ENCODE results near the gene CCDC57. TPM values are rescaled to one million over a fixed set of nuclear protein-coding genes. Genes with fewer than 3 reads are reported as not detected.

The CCDC57 gene
- total RNA-seq, 5 donors from 2014 or later (not counting 1 experiment from before 2014, with no cell fraction given) = 86.4 to 127 (median 103) TPM

GRCh38 chr17:82242977-82243647 lies 30.5 kb upstream of the CCDC57 start:
- H3K4me1 ChIP-seq (ENCODE audit: control insufficient read depth in 1 of 2, extremely low read depth in 1 of 2, insufficient read depth in 2 of 2, low read length in 2 of 2) = peaks cover 25 to 71% of the 10 kb centered on the region in 2 experiments
- no peak overlapping the region for H3K27ac ChIP-seq (ENCODE audit: low read length)
- H3K4me1 Mint-ChIP-seq = peaks cover 43 to 69% (median 67%) of the 10 kb centered on the region in 3 donors
- ChIA-PET POLR2A (interaction anchor here in 1 of 2 donors (0.7 kb wide), 1 partner anchor 36 kb away, joined by 3 read pairs; no protein-coding TSS in a partner anchor), CTCF (interaction anchor here in 1 of 2 donors (0.5 kb wide), 1 partner anchor 181 kb away, joined by 3 read pairs; no protein-coding TSS in a partner anchor)
- H3K27me3 ChIP-seq (replicated peaks in 1 of 2; ENCODE audit: control insufficient read depth in 2 of 2, extremely low read depth in 1 of 2, insufficient read depth in 2 of 2, low read length in 1 of 2) = no peaks in the 10 kb centered on the region
- no peaks in the 10 kb centered on the region for H3K9me3 Mint-ChIP-seq
- H3K27me3 Mint-ChIP-seq = no peaks in the 10 kb centered on the region
- no peaks in the 10 kb centered on the region for H3K9me3 ChIP-seq
- H3K36me3 ChIP-seq (ENCODE audit: control insufficient read depth in 2 of 2, extremely low read depth in 1 of 2, insufficient read depth in 1 of 2, low read length in 1 of 2) = peaks cover 27 to 61% of the 10 kb centered on the region in 2 donors
- H3K4me3 Mint-ChIP-seq = no peak overlapping the region
- ATAC-seq (replicated peaks in 1 of 4) (no peak), DNase-seq (no peak)
- H3K36me3 Mint-ChIP-seq = peaks cover 34% of the 10 kb centered on the region
- 95% methylated on average over 26 of the region's 29 CpGs for WGBS (ENCODE audit: insufficient coverage)
- no peak overlapping the region for H3K27ac Mint-ChIP-seq
- no peak overlapping the region for H3K4me3 ChIP-seq (ENCODE audit: control insufficient read depth in 1 of 2, extremely low read depth in 1 of 2, low read length in 1 of 2)

GRCh38 chr17:82242698-82242976 lies 30.0 kb upstream of the CCDC57 start:
- H3K27ac ChIP-seq (ENCODE audit: low read length) = no peak overlapping the region
- no peaks in the 10 kb centered on the region for H3K27me3 Mint-ChIP-seq

GRCh38 chr17:82241926-82242697 lies 29.5 kb upstream of the CCDC57 start:
- DNase-seq = no peak
- Histone ChIP-seq H3K4me1 (ENCODE audit: control insufficient read depth in 1 of 2, extremely low read depth in 1 of 2, insufficient read depth in 2 of 2, low read length in 2 of 2) (peaks cover 25 to 73% of the 10 kb centered on the region in 2 experiments), H3K36me3 (ENCODE audit: control insufficient read depth in 2 of 2, extremely low read depth in 1 of 2, insufficient read depth in 1 of 2, low read length in 1 of 2) (peaks cover 23 to 51% of the 10 kb centered on the region in 2 donors), H3K4me3 (ENCODE audit: control insufficient read depth in 1 of 2, extremely low read depth in 1 of 2, low read length in 1 of 2) (no peak overlapping the region), H3K27ac (ENCODE audit: low read length) (peak overlapping the region; percentile 52), H3K27me3 (replicated peaks in 1 of 2; ENCODE audit: control insufficient read depth in 2 of 2, extremely low read depth in 1 of 2, insufficient read depth in 2 of 2, low read length in 1 of 2) (no peaks in the 10 kb centered on the region), H3K9me3 (no peaks in the 10 kb centered on the region)
- peaks cover 30% of the 10 kb centered on the region for H3K36me3 Mint-ChIP-seq
- no peak for ATAC-seq (replicated peaks in 1 of 4)
- peak overlapping the region; percentile 57 to 77 for H3K27ac Mint-ChIP-seq
- no peaks in the 10 kb centered on the region for H3K9me3 Mint-ChIP-seq
- no peaks in the 10 kb centered on the region for H3K27me3 Mint-ChIP-seq
- 78% methylated on average over 14 of the region's 20 CpGs for WGBS (ENCODE audit: insufficient coverage)
- H3K4me3 Mint-ChIP-seq = peak overlapping the region in 1 of 3 donors; percentile 81
- CTCF ChIA-PET = interaction anchor here in 1 of 2 donors (0.5 kb wide), 1 partner anchor 182 kb away, joined by 3 read pairs; no protein-coding TSS in a partner anchor
- peaks cover 44 to 69% (median 66%) of the 10 kb centered on the region in 3 donors for H3K4me1 Mint-ChIP-seq
- POLR2A ChIA-PET = interaction anchor here (0.6 kb wide), 2 partner anchors 192 to 426 kb away, joined by 3 to 4 read pairs; no protein-coding TSS in a partner anchor

More at GRCh38 chr17:82242698-82242976, 30.0 kb upstream of the CCDC57 start:
- 93% methylated on average over 21 of the region's 24 CpGs for WGBS (ENCODE audit: insufficient coverage)
- H3K4me1 Mint-ChIP-seq = peaks cover 41 to 68% (median 67%) of the 10 kb centered on the region in 3 donors
- H3K4me3 ChIP-seq (ENCODE audit: control insufficient read depth in 1 of 2, extremely low read depth in 1 of 2, low read length in 1 of 2) = no peak overlapping the region
- DNase-seq (no peak), ATAC-seq (replicated peaks in 1 of 4) (no peak)
- peaks cover 25 to 75% of the 10 kb centered on the region in 2 experiments for H3K4me1 ChIP-seq (ENCODE audit: control insufficient read depth in 1 of 2, extremely low read depth in 1 of 2, insufficient read depth in 2 of 2, low read length in 2 of 2)
- no peak overlapping the region for H3K27ac Mint-ChIP-seq
- H3K4me3 Mint-ChIP-seq = no peak overlapping the region
- H3K27me3 ChIP-seq (replicated peaks in 1 of 2; ENCODE audit: control insufficient read depth in 2 of 2, extremely low read depth in 1 of 2, insufficient read depth in 2 of 2, low read length in 1 of 2) = no peaks in the 10 kb centered on the region
- POLR2A ChIA-PET = interaction anchor here in 1 of 2 donors (0.6 kb wide), 1 partner anchor 193 kb away, joined by 3 read pairs; no protein-coding TSS in a partner anchor
- peaks cover 30% of the 10 kb centered on the region for H3K36me3 Mint-ChIP-seq
- no peaks in the 10 kb centered on the region for H3K9me3 ChIP-seq
- H3K9me3 Mint-ChIP-seq = no peaks in the 10 kb centered on the region
- CTCF ChIA-PET = interaction anchor here in 1 of 2 donors (0.5 kb wide), 1 partner anchor 181 kb away, joined by 3 read pairs; no protein-coding TSS in a partner anchor
- peaks cover 23 to 56% of the 10 kb centered on the region in 2 donors for H3K36me3 ChIP-seq (ENCODE audit: control insufficient read depth in 2 of 2, extremely low read depth in 1 of 2, insufficient read depth in 1 of 2, low read length in 1 of 2)

- Histone ChIP-seq H3K36me3 (ENCODE audit: control insufficient read depth in 2 of 2, extremely low read depth in 1 of 2, insufficient read depth in 1 of 2, low read length in 1 of 2) (peaks cover 24 to 43% of the 10 kb centered on the region in 2 donors), H3K27me3 (replicated peaks in 1 of 2; ENCODE audit: control insufficient read depth in 2 of 2, extremely low read depth in 1 of 2, insufficient read depth in 2 of 2, low read length in 1 of 2) (no peaks in the 10 kb centered on the region), H3K4me1 (ENCODE audit: control insufficient read depth in 1 of 2, extremely low read depth in 1 of 2, insufficient read depth in 2 of 2, low read length in 2 of 2) (peaks cover 25 to 74% of the 10 kb centered on the region in 2 experiments), H3K27ac (ENCODE audit: low read length) (peak overlapping the region; percentile 52), H3K9me3 (no peaks in the 10 kb centered on the region), H3K4me3 (ENCODE audit: control insufficient read depth in 1 of 2, extremely low read depth in 1 of 2, low read length in 1 of 2) (no peak overlapping the region)
- peak in 1 of 4 experiments; percentile 11 for ATAC-seq (replicated peaks in 1 of 4)
- Mint-ChIP-seq H3K9me3 (no peaks in the 10 kb centered on the region), H3K4me3 (peak overlapping the region in 1 of 3 donors; percentile 81), H3K4me1 (peaks cover 44 to 63% (median 63%) of the 10 kb centered on the region in 3 donors), H3K27me3 (no peaks in the 10 kb centered on the region), H3K36me3 (peaks cover 26% of the 10 kb centered on the region), H3K27ac (peak overlapping the region; percentile 57 to 77)
- ChIA-PET CTCF (no interaction called here), POLR2A (interaction anchor here in 1 of 2 donors (0.6 kb wide), 1 partner anchor 26 kb away, joined by 4 read pairs; no protein-coding TSS in a partner anchor)
- 68% methylated on average over 22 of the region's 27 CpGs for WGBS (ENCODE audit: insufficient coverage)
- DNase-seq = peak in 3 of 35 experiments; percentile 31 to 56 (median 38)
Observed at GRCh38 chr17:82241183-82241925, 28.7 kb upstream of the CCDC57 start.

GRCh38 chr17:82240506-82241182 lies 28.0 kb upstream of the CCDC57 start:
- H3K27ac Mint-ChIP-seq = peak overlapping the region; percentile 71 to 77
- no peak for DNase-seq
- Histone ChIP-seq H3K27me3 (replicated peaks in 1 of 2; ENCODE audit: control insufficient read depth in 2 of 2, extremely low read depth in 1 of 2, insufficient read depth in 2 of 2, low read length in 1 of 2) (no peaks in the 10 kb centered on the region), H3K9me3 (no peaks in the 10 kb centered on the region), H3K4me1 (ENCODE audit: control insufficient read depth in 1 of 2, extremely low read depth in 1 of 2, insufficient read depth in 2 of 2, low read length in 2 of 2) (peaks cover 28 to 77% of the 10 kb centered on the region in 2 experiments), H3K27ac (ENCODE audit: low read length) (peak overlapping the region; percentile 47), H3K36me3 (ENCODE audit: control insufficient read depth in 2 of 2, extremely low read depth in 1 of 2, insufficient read depth in 1 of 2, low read length in 1 of 2) (peaks cover 22 to 36% of the 10 kb centered on the region in 2 donors), H3K4me3 (ENCODE audit: control insufficient read depth in 1 of 2, extremely low read depth in 1 of 2, low read length in 1 of 2) (no peak overlapping the region)
- ChIA-PET CTCF (interaction anchor here (0.6 to 0.7 kb wide), 2 partner anchors 210 to 285 kb away, joined by 3 to 4 read pairs; no protein-coding TSS in a partner anchor), POLR2A (interaction anchor here in 1 of 2 donors (0.6 kb wide), 1 partner anchor 27 kb away, joined by 4 read pairs; no protein-coding TSS in a partner anchor)
- no peaks in the 10 kb centered on the region for H3K9me3 Mint-ChIP-seq
- peak overlapping the region in 1 of 3 donors; percentile 81 for H3K4me3 Mint-ChIP-seq
- 81% methylated on average over 12 of the region's 20 CpGs for WGBS (ENCODE audit: insufficient coverage)
- ATAC-seq (replicated peaks in 1 of 4) = no peak
- H3K27me3 Mint-ChIP-seq = no peaks in the 10 kb centered on the region
- peaks cover 44 to 65% (median 65%) of the 10 kb centered on the region in 3 donors for H3K4me1 Mint-ChIP-seq
- peaks cover 20% of the 10 kb centered on the region for H3K36me3 Mint-ChIP-seq
